COR-L47 (cell line): Measurements from ENCODE around the gene EHD3.

Source experiments
- DNase-seq: peaks from one replicate; lab custom pipeline; 2025; lab: John Stamatoyannopoulos, UW

EHD3 gene

DNA sequence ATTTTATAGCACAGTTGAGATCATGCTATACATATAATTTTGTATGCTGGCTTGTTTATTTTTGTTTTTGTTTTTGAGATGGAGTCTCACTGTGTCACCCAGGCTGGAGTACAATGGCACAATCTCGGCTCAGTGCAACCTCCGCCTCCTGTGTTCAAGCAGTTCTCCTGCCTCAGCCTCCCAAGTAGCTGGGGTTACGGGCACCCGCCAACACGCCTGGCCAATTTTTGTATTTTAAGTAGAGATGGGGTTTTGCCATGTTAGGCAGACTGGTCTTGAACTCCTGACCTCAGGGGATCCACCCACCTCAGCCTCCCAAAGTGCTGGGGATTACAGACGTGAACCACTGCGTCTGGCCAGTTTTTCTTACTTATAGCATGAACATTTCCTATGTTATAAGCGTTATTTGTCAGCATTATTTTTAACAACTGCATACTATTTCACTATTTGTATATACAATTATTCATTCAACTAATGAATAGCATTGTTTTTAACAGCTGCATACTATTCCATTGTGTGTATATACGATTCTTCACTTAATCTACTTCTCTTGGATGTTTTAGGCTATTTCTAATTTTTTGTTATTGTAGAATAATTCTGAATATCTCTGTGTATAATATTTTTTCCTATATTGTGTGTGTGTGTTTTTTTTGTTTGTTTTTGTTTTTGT lies 3.5 kb downstream of the EHD3 start:
- no peak for DNase-seq

DNA sequence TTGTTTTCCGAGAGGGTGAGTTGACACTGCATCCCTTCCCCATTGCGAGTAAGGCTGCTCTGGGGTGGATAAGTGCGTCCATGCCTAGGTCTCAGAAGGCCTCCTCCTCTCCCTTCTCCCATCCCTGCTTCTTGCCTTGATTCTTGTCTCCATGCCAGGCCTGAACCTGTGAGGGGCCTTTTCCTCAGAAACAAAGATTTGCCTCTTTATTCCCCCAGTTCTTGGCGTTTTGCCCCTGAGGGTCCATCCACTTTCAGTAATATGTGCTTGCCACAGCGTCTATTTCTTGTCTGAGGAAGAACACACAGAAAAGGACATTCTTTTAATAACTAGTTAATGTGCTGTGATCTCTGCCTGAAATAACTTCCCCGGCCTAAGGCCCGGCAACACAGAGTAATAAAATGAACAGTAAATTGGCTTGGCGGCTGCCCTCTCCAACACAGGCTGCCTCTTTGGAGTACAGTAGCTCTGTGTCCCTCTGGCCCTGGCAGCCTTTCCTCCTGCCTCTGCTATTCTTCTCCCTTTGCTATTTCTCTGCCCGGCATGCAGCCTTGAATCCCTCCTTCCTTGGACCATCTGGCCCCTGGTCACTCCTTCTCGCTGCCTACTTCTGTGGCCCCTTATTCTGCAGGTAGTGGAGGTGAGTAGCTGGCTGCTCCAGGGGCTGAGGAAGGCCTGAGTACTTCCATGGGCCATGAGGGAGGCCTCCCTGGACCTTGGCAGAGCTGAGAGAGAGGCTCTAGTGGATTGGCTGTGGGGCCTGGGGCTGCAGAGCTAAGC lies 4.4 kb downstream of the EHD3 start:
- no peak for DNase-seq

DNA sequence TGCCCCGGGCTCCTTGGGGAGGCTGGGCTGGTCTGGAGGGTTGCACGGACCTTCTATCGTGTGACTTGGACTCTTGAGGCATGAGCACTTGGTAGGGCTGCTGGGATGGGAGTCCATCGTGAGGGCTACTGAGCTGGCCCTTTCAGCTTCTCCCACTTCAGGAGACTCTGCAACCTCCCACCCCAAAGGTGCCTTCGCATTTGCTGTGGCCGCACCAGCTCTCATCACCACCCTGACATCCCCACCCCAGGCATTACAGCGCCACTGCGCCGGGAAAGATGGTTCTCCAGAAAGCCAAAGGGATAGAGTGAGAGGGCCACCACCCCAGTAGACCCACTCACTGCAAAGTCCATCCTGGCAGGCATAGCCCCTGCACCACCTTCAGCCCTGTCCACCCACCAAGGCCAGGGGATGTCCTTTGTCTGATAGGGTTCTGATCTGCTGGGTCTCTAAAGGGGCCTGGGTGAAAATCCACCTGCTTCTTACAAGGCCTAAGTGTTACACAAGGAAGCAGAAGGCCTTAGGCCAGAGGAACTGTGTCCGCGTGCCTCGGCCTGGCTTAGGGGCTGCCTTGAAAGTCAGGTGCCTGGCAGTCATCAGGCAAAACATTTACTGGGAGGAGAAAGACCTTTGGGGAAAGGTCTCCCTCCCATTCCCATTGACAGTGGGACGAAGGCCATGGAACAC lies 5.1 kb downstream of the EHD3 start:
- DNase-seq = no peak

DNA sequence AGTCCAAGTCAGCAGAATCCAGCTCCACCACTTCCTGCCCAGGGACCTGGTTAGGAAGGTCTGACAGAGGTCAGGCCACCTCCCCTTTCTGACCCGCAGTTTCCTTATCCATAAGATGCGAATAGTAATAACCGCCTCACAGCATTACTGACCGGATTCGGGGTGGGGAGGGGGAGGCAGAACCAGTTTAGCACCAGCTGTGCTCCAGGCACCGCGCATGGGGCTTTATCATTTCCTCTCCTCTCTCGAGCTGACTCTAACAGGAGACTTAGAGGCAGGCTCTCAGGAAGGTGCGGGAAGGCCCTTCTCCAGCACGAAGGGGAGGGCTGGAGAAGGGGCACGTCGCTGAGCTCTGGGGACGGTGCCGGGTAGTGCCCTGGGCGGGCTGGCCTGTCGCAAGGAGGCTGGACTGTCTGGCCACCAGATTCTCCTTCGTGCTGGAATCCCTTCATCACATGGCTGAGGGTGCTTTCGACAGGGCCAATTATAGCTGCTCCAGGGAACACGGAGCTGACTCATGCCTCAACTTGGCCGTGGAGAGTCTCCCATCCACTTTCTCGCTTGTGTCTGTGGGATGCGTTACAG lies 5.7 kb downstream of the EHD3 start:
- no peak for DNase-seq

DNA sequence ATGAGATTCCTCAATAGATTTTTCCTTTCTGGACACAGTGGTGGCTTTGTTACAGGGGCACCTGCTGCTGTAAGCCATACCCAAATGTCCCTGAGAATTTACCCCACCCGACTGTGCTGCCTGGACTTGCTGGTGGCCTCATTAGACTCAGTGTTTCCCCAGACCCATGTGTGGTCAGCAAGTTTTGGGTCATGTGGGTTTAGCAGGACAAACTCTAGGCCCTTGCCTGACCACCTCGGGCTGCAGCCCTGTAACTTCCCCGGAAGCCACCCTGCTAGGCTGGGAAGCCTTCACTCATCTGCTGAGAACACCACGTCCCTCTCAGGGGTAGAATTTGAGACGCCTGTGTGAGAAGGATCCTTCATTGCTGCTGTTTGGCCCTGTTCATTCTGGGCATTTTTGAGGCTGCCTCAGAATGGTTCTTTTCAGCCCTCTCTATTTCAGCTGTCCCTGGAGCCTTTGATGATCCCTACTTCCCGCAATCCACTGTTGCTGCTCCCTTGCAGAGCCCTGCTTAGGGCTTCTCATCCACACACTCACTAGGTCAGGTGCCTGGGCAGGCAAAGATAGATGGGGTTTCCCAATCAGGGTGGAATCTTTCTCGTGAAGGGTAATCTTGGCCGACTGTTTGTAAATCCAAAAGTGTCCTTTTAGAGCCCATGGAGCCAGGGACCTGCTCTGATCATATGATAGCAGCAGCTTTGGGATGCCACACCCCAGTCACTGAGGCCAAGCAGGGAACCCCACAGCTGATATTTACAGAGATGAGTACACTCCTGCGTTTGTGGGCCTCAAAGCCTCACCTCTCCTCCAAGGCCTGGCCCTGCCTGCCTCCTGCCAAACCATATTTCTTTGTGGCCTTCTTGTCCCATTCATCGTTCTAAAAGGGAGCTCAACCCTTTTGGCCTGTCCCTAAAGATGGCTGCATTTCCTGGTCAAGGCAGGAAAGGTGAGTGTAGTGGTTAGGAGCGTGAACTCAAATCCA lies 6.7 kb downstream of the EHD3 start:
- DNase-seq = no peak

DNA sequence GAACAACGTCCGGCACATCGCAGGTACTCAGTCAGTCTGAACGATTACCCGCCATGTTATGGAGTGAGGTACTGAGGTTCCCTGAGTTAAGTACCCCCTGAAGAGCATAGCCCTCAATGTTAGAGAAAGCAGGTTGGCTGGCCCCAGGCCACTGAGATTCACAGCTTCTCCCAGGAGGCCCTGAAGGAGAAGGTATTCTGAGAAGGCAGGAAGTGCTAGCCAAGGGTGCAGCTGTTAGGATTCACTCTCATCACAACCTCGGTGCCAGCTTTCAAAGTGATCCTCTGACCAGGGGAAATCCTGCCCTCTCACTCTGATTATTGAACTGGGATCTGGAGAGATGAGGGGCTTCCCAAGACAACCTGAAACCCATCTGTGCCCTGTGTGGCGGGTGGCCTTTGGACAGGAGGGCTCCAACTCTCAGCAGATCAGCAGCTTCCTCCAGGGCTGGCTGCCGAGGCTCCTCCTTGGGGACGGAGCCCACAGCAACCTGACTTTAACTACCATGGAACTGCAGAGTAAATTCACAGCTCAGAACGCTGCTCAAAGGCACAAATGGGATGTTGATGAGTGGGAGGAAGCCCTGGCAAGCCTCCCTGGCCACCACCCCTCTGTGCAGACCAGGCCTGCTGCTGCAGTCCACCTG lies 7.8 kb downstream of the EHD3 start:
- no peak for DNase-seq

DNA sequence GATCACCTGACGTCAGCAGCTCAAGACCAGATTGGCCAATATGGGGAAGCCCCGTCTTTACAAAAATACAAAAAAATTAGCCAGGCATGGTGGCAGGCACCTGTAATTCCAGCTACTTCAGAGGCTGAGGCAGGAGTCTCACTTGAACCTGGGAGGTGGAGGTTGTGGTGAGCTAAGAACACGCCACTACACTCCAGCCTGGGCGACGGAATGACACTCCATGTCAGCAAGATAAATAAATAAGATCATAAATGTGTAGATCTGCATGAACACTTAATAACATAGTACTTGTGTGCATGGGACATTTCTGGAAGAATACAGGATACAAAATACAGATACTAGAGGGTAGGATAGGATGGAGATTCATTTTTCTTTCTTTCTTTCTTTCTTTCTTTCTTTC lies 9.1 kb downstream of the EHD3 start:
- no peak for DNase-seq

DNA sequence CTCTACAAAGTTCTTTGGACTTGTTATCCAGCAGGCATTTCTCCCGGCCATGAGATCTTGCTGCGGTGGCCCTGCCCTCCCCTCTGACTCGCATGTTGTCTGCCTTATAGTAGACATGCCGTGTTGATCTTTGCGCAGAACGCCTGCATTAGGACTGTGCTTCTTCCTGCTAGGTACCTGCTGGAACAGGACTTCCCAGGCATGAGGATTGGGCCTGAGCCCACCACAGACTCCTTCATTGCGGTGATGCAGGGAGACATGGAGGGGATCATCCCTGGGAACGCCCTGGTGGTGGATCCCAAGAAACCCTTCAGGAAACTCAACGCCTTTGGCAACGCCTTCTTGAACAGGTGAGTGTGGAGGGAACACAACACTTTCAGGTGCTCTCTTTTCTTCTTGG lies 10.1 kb downstream of the EHD3 start:
- no peak for DNase-seq

DNA sequence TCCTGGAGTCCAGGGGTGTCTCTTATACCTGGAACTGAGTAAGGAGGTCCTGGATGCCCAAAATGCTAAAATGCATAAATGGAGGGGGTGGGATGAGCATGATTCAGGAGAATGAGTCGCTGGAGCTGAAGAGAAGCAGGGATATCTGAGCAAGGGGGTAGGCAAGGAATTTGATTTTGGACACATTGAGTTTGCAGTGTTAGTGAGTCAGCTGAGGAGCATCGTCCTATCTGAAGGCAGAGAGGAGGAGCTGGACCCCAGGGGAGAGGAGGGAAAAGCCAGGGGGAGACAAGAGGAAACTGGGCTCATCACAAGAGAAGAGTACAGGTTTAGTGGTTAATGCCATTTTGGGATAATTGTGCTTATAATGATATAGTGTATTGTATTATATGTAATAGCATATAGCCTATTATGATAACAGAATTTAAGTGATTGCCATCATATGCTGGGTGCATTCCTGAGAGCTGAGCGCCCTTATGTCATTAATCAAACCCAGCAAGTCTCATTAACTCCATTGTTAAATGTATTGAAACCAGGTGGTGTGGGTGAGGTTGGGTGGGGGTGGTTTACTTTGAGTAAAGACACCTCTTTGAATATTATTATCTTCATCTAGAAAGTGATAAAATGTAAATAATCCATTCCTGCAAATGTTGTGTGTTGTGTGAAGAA lies 12.4 kb downstream of the EHD3 start:
- peak; percentile 18 for DNase-seq

DNA sequence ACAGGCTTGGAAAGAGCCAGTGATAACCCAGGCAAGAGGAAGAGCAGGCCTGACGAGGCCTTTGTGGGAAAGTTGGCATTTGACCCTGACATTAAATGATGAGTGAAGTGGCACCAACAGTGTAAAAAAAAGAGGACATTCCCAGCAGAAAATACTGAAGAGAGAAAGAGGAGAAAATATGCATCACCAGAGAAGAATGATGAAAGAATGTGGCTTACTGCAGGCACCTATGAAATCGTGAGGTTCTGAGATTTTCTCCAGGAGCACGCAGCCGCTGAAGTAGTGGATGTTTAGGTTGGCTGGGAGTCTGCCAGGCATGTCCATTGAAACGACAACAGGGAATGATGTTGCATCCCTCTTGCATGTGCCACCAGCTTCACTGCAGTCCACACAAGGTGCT lies 13.8 kb downstream of the EHD3 start:
- no peak for DNase-seq

DNA sequence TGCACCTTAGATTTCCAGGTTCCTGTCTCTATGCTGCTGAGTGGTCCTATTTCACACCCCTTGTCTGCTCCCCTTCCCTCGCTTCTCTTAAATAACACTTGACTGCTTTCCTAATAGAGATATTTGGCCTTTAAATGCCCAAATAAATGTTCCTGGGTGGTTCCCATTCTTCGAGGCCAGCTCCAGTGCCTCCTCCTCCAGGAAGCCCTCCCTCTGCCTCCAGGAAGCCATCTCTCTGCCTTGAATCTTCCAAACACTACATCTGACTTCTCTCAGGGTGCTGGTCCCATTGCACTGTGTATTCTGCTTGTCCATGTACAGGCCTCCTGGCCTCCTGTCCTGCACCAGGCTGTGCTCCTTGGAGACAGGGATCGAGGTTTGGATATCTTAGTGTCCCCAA lies 14.2 kb downstream of the EHD3 start:
- no peak for DNase-seq

DNA sequence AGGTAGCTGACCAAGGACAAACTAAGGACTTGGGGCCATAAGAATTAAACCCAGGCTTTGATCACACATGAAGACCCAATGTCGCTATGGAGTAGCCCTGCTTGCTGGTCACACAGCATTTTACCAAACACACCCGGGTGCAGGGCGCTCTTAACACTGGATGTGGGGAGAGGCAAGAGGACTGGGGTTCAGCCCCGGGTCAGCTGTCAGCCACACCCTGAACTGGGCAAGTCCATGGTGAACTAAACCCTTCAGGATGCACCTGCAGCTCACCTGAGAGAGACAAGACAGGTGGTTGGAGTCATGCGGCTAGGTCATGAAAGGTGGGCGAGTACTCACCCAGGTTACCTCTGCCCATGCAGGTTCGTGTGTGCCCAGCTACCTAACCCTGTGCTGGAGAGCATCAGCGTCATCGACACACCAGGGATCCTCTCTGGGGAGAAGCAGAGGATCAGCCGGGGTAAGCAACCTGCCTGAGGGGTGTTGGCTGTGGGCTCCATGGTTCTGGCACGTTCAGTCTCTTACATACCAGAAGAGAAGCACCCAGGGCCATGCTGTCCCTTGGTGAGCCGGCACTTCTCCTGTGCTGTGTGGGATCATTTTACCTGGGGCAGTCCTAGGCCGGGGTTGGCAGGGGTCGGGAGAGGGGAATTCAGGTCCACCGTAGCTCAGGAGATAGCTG lies 15.2 kb downstream of the EHD3 start:
- no peak for DNase-seq

DNA sequence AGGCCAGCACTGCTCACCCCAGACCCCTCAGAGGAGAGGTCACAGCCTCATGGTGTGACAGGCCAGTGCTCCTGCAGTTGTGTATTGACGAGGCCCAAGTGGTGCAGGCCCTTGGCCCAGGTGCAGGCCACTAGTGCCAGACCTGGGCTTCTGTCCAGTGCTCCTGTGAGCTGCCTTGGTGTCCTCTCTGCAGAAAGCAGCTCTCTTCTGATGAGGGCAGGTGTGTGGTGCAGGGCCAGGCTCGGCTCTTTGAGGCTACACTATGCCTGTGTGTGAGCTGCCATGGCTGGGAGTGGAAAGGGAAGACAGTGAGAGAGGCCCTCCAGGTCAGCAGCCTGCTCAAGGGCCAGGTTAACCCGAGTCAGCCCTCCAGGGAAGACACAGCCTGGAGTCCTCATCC lies 17.1 kb downstream of the EHD3 start:
- DNase-seq = no peak

DNA sequence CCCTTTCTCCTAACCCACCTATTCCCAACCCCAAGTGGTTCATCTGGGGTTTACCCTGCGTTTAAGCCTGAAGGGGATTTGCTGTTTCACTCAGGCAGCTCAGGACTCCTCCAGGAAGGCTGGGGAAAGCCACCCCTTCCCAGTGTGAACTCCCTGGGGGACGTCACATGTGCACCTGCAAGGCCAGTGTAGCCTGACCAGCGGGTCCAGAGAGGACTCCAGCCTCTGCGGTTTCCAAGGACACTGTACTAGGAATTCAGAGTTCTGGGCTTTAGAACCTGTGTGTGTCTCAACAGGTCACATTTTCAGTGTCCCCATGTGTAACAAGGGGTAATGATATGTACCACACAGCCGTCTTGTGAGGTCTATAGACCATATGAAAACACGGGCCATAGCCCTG lies 17.9 kb downstream of the EHD3 start:
- no peak for DNase-seq

DNA sequence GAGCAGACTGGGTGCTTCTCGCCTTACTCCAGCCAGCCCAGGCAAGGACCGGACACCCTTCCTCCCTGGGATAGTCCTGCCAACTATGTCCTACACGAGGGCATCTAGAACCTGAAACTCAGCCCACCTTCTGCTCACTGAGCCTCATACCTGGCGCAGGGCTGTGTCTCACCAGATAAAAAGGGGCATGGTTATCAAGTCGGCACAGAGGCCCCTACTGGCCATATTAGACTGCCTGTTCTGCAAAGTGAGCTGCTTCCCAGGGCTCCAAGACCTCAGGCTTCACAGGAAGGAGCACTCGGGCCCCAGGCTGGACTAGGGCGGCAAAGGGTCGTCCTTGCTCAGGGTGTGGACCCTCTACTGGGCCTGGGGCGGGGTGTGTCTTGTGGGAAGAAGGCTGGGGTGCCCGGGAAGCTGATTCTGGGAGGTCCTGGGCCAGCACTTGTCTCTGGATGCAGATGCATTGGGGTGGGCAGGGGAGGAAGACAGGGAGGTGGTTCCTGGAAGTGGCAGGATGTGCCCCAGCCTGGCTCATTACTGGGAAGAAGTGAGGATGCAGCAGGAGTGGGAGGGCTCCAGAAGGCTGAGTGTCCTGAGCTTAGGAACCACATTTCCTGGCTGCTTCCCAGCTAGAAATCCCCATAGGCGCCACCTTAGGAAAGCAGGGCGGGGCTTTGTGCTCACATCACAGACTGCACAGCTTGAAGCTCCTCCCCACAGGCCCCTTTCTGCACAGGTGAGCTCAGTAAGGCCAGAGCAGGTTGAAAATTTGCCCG lies 19.6 kb downstream of the EHD3 start:
- DNase-seq = peak; percentile 17

DNA sequence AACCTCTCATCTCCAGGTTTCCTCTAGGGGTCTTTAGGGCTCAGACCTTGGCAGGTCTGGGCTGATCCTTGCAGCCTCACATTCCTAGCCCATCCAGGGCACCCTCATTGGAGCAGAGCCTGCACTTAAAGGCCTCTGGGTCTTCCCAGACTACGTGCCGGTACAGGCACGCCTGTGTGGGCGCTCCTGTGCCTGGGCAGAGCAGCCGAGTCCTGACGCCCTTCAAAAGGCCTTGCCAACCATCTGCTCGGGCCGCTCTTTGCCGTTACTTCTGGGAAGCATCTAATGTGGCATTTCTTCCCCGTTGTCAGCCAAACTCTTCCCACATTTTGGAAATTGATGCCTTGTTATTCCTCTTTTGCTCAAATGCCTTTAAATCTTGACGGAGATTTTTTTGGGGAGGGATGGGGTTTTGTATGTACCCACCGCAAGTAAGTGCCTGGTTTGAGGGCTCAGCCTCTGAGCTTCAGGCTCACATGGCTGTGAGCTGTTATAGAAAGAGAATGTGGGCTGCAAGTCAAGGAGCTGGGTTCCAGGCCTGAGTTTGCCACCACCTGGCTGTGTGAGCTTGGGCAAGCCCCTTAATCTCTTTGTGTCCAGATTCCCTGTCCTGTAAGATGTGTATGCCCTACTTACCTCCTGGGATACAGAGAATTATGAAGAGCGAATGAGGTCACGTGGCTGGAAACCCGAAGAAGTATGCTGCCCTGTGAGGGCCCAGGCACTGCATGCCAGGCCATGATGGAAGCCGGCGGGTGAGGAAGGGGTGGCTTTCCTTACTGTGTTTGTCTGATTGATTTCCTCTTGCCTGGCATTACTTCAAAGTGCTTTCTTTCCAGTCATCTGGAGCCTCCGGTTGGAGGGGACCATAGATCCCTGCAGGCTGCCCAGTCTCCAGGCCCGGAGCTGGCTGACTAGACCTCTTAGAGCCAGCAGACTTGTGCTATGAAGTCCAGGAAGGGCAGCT lies 20.6 kb downstream of the EHD3 start:
- DNase-seq = no peak

DNA sequence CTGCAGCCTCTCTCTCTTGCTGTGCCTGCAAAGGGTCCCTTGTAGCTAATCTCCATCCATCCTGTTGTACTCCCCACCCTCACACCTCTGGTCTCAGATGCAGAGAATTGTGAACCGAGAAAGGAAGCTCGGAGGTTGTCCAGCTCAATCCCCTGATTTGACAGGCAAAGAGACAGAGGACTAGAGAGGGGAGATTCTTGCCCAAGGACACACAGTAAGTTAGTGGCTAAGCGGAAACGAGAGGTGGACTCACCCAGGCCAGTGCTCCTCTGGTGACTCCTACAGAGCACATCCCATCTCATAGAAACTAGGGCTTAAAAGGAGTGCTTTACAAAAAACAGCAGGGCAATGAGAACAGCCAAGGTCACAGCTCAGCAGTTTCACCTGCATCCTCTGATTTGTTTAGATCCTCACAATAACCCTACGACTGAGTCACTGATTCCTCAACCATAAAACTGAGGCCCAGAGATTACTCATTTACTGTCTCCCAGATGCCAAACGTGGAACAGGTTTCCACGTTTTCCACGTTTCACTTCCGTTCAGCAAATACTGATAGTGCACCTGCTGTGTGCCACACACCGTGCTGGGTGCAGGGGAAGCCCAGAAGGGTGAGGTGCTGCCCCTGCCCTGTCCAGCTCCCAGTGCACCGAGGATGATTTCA lies 22.1 kb downstream of the EHD3 start:
- DNase-seq = no peak
